ENCODE measurements around the gene HERC4. TPM values are rescaled to one million over a fixed set of nuclear protein-coding genes. Genes with fewer than 3 reads are reported as not detected.
"Not testable (repeated sequence)": the region's sequence is repeated elsewhere in the genome, so short reads cannot be mapped to it uniquely, and the experiment has no call there.

Gene HERC4
- polyA plus RNA-seq, 2 donors, result 11.8 to 13.3 TPM

DNA sequence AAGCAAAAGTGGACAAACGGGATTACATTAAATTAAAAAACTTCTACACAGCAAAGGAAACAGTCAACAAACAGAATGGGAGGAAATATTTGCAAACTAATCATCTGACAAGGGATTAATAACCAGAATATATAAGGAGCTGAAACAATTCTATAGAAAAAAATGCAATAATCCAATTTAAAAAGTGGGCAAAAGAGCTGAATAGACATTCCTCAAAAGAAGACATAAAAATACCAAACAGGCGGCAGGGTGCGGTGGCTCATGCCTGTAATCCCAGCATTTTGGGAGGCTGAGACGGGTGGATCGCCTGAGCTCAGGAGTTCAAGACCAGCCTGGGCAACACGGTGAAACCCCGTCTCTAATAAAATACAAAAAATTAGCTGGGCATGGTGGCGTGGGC, 92.5 kb downstream of the HERC4 start:
- not testable (repeated sequence) for H3K36me3 ChIP-seq (ENCODE audit: control insufficient read depth in 2 of 2, insufficient read depth in 2 of 2, low read length in 1 of 2); H3K27ac ChIP-seq (ENCODE audit: low read depth in 2 of 2, low read length in 1 of 2); H3K27me3 ChIP-seq (ENCODE audit: control insufficient read depth in 1 of 2, insufficient read depth in 2 of 2, low read length in 2 of 2); H3K4me3 ChIP-seq (ENCODE audit: low read depth in 1 of 2, low read length in 2 of 2); H3K4me1 ChIP-seq (ENCODE audit: control insufficient read depth in 2 of 2, insufficient read depth in 2 of 2, low read length in 1 of 2); H3K9me3 ChIP-seq (ENCODE audit: control insufficient read depth in 2 of 2, insufficient read depth in 1 of 2, low read depth in 1 of 2, low read length in 1 of 2)
- 96 to 97% methylated on average over 8 of the region's 8 CpGs for WGBS, 2 donors

- H3K27me3 ChIP-seq (ENCODE audit: control insufficient read depth in 1 of 2, insufficient read depth in 2 of 2, low read length in 2 of 2), result no peaks in the 10 kb centered on the region
- no peak overlapping the region for H3K4me3 ChIP-seq (ENCODE audit: low read depth in 1 of 2, low read length in 2 of 2)
- no peak overlapping the region for H3K27ac ChIP-seq (ENCODE audit: low read depth in 2 of 2, low read length in 1 of 2)
- peaks cover 9 to 13% of the 10 kb centered on the region in 2 donors for H3K36me3 ChIP-seq (ENCODE audit: control insufficient read depth in 2 of 2, insufficient read depth in 2 of 2, low read length in 1 of 2)
- H3K4me1 ChIP-seq (ENCODE audit: control insufficient read depth in 2 of 2, insufficient read depth in 2 of 2, low read length in 1 of 2), result no peaks in the 10 kb centered on the region
- no peaks in the 10 kb centered on the region for H3K9me3 ChIP-seq (ENCODE audit: control insufficient read depth in 2 of 2, insufficient read depth in 1 of 2, low read depth in 1 of 2, low read length in 1 of 2)
- 95% methylated on average over 5 of the region's 5 CpGs for WGBS, 2 donors
Measured at GRCh38 chr10:67978749-67979148, 96.3 kb downstream of the HERC4 start.

- H3K36me3 ChIP-seq (ENCODE audit: control insufficient read depth in 2 of 2, insufficient read depth in 2 of 2, low read length in 1 of 2), result peaks cover 9 to 13% of the 10 kb centered on the region in 2 donors
- H3K4me1 ChIP-seq (ENCODE audit: control insufficient read depth in 2 of 2, insufficient read depth in 2 of 2, low read length in 1 of 2), result no peaks in the 10 kb centered on the region
- no peak overlapping the region for H3K27ac ChIP-seq (ENCODE audit: low read depth in 2 of 2, low read length in 1 of 2)
- no peaks in the 10 kb centered on the region for H3K27me3 ChIP-seq (ENCODE audit: control insufficient read depth in 1 of 2, insufficient read depth in 2 of 2, low read length in 2 of 2)
- WGBS, 2 donors, result 88 to 93% methylated on average over 2 of the region's 2 CpGs
- H3K9me3 ChIP-seq (ENCODE audit: control insufficient read depth in 2 of 2, insufficient read depth in 1 of 2, low read depth in 1 of 2, low read length in 1 of 2), result no peaks in the 10 kb centered on the region
- H3K4me3 ChIP-seq (ENCODE audit: low read depth in 1 of 2, low read length in 2 of 2), result no peak overlapping the region
Measured at GRCh38 chr10:67977251-67977650, 97.8 kb downstream of the HERC4 start.

- H3K27me3 ChIP-seq (ENCODE audit: control insufficient read depth in 1 of 2, insufficient read depth in 2 of 2, low read length in 2 of 2), result no peaks in the 10 kb centered on the region
- no peaks in the 10 kb centered on the region for H3K4me1 ChIP-seq (ENCODE audit: control insufficient read depth in 2 of 2, insufficient read depth in 2 of 2, low read length in 1 of 2)
- H3K27ac ChIP-seq (ENCODE audit: low read depth in 2 of 2, low read length in 1 of 2), result no peak overlapping the region
- H3K9me3 ChIP-seq (ENCODE audit: control insufficient read depth in 2 of 2, insufficient read depth in 1 of 2, low read depth in 1 of 2, low read length in 1 of 2), result peaks cover 0 to 3% of the 10 kb centered on the region in 2 donors
- no peak overlapping the region for H3K4me3 ChIP-seq (ENCODE audit: low read depth in 1 of 2, low read length in 2 of 2)
- H3K36me3 ChIP-seq (ENCODE audit: control insufficient read depth in 2 of 2, insufficient read depth in 2 of 2, low read length in 1 of 2), result peaks cover 9 to 16% of the 10 kb centered on the region in 2 donors
- WGBS, 2 donors, result 84 to 86% methylated on average over 3 of the region's 3 CpGs
Measured at GRCh38 chr10:67976292-67977245, 98.5 kb downstream of the HERC4 start.

DNA sequence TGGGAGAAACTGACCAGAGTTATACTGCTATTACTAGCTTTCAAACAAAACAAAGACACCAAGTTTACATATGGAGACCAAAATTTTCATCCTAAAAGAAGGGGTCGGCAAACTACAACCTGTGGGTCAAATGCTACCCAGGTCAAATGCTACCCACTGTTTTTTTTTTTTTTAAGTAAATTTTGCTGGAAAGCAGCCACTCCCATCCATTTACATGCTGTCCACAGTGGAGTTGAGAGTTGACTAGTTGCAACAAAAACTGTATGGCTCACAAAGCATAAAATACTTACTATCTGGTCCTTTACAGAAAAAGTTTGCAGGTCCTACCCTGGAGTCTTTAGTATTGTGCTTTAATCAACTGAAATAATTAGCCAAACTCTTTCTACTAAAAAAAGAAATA, 99.2 kb downstream of the HERC4 start:
- peaks cover 0 to 3% of the 10 kb centered on the region in 2 donors for H3K9me3 ChIP-seq (ENCODE audit: control insufficient read depth in 2 of 2, insufficient read depth in 1 of 2, low read depth in 1 of 2, low read length in 1 of 2)
- no peak overlapping the region for H3K27ac ChIP-seq (ENCODE audit: low read depth in 2 of 2, low read length in 1 of 2)
- 73 to 81% methylated on average over 1 of the region's 1 CpG for whole genome bisulfite sequencing, 2 donors
- no peak overlapping the region for H3K4me3 ChIP-seq (ENCODE audit: low read depth in 1 of 2, low read length in 2 of 2)
- H3K36me3 ChIP-seq (ENCODE audit: control insufficient read depth in 2 of 2, insufficient read depth in 2 of 2, low read length in 1 of 2), result peaks cover 9 to 16% of the 10 kb centered on the region in 2 donors
- H3K4me1 ChIP-seq (ENCODE audit: control insufficient read depth in 2 of 2, insufficient read depth in 2 of 2, low read length in 1 of 2), result no peaks in the 10 kb centered on the region
- no peaks in the 10 kb centered on the region for H3K27me3 ChIP-seq (ENCODE audit: control insufficient read depth in 1 of 2, insufficient read depth in 2 of 2, low read length in 2 of 2)

DNA sequence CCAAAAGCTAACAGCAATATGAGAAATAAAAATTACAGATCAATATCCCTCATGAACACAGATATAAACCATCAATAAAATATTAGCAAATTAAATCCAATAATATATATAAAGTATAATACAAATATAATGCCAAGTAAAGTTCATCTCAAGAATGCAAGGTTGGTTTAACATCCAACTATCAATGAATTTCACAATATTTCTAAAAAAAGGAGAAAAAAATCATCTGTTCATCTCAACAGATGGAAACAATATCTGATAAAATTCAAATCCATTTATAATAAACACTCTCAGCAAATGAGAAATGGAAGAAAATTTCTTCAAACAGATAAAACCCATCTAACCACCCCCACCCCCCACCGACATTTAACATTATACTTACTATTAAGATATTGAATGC, 103.8 kb downstream of the HERC4 start:
- WGBS, 2 donors, result 96 to 100% methylated on average over 1 of the region's 1 CpG
- Histone ChIP-seq H3K9me3 (ENCODE audit: control insufficient read depth in 2 of 2, insufficient read depth in 1 of 2, low read depth in 1 of 2, low read length in 1 of 2) (peaks cover 0 to 3% of the 10 kb centered on the region in 2 donors), H3K4me1 (ENCODE audit: control insufficient read depth in 2 of 2, insufficient read depth in 2 of 2, low read length in 1 of 2) (no peaks in the 10 kb centered on the region), H3K27ac (ENCODE audit: low read depth in 2 of 2, low read length in 1 of 2) (no peak overlapping the region), H3K4me3 (ENCODE audit: low read depth in 1 of 2, low read length in 2 of 2) (no peak overlapping the region), H3K27me3 (ENCODE audit: control insufficient read depth in 1 of 2, insufficient read depth in 2 of 2, low read length in 2 of 2) (no peaks in the 10 kb centered on the region), H3K36me3 (ENCODE audit: control insufficient read depth in 2 of 2, insufficient read depth in 2 of 2, low read length in 1 of 2) (peaks cover 0 to 8% of the 10 kb centered on the region in 2 donors)

- peaks cover 0 to 3% of the 10 kb centered on the region in 2 donors for H3K9me3 ChIP-seq (ENCODE audit: control insufficient read depth in 2 of 2, insufficient read depth in 1 of 2, low read depth in 1 of 2, low read length in 1 of 2)
- peaks cover 3 to 8% of the 10 kb centered on the region in 2 donors for H3K36me3 ChIP-seq (ENCODE audit: control insufficient read depth in 2 of 2, insufficient read depth in 2 of 2, low read length in 1 of 2)
- no peak overlapping the region for H3K27ac ChIP-seq (ENCODE audit: low read depth in 2 of 2, low read length in 1 of 2)
- no peaks in the 10 kb centered on the region for H3K27me3 ChIP-seq (ENCODE audit: control insufficient read depth in 1 of 2, insufficient read depth in 2 of 2, low read length in 2 of 2)
- no peak overlapping the region for H3K4me3 ChIP-seq (ENCODE audit: low read depth in 1 of 2, low read length in 2 of 2)
- no peaks in the 10 kb centered on the region for H3K4me1 ChIP-seq (ENCODE audit: control insufficient read depth in 2 of 2, insufficient read depth in 2 of 2, low read length in 1 of 2)
Measured at GRCh38 chr10:67969875-67970274, 105.2 kb downstream of the HERC4 start.

GRCh38 chr10:67966035-67966434, 109.0 kb downstream of the HERC4 start:
- not testable (repeated sequence) for H3K4me3 ChIP-seq (ENCODE audit: low read depth in 1 of 2, low read length in 2 of 2); H3K27ac ChIP-seq (ENCODE audit: low read depth in 2 of 2, low read length in 1 of 2); H3K36me3 ChIP-seq (ENCODE audit: control insufficient read depth in 2 of 2, insufficient read depth in 2 of 2, low read length in 1 of 2); H3K4me1 ChIP-seq (ENCODE audit: control insufficient read depth in 2 of 2, insufficient read depth in 2 of 2, low read length in 1 of 2); H3K9me3 ChIP-seq (ENCODE audit: control insufficient read depth in 2 of 2, insufficient read depth in 1 of 2, low read depth in 1 of 2, low read length in 1 of 2); H3K27me3 ChIP-seq (ENCODE audit: control insufficient read depth in 1 of 2, insufficient read depth in 2 of 2, low read length in 2 of 2)
- 83 to 90% methylated on average over 4 of the region's 4 CpGs for WGBS, 2 donors

DNA sequence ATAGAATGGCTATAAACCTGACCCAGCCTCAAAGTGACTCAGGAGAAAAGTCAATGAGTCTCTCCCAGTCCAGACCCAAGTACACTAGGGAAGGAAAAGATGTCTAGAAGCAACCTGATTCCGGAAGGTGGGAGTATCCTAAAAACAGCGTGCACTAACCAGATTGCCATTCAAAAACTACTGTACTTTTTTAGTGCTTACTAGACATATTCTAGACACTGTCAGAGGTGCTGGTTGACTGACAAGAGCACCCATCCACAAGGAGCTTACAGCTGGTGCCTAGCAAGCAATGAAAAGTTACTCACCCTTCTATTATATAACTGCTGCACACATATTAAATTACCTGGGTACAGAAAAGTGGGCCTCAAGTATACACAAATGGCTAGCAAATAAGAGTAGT, 109.6 kb downstream of the HERC4 start:
- peaks cover 3% of the 10 kb centered on the region in 2 donors for H3K36me3 ChIP-seq (ENCODE audit: control insufficient read depth in 2 of 2, insufficient read depth in 2 of 2, low read length in 1 of 2)

More for the DNA sequence above, 109.6 kb downstream of the HERC4 start:
- Histone ChIP-seq H3K27ac (ENCODE audit: low read depth in 2 of 2, low read length in 1 of 2) (no peak overlapping the region), H3K4me1 (ENCODE audit: control insufficient read depth in 2 of 2, insufficient read depth in 2 of 2, low read length in 1 of 2) (no peaks in the 10 kb centered on the region), H3K9me3 (ENCODE audit: control insufficient read depth in 2 of 2, insufficient read depth in 1 of 2, low read depth in 1 of 2, low read length in 1 of 2) (no peaks in the 10 kb centered on the region), H3K4me3 (ENCODE audit: low read depth in 1 of 2, low read length in 2 of 2) (no peak overlapping the region), H3K27me3 (ENCODE audit: control insufficient read depth in 1 of 2, insufficient read depth in 2 of 2, low read length in 2 of 2) (no peaks in the 10 kb centered on the region)
- 97 to 100% methylated on average over 2 of the region's 2 CpGs for WGBS, 2 donors
